IMR-90 (cell line): ENCODE results near the gene BCAP31. TPM values are rescaled to one million over a fixed set of nuclear protein-coding genes. Genes with fewer than 3 reads are reported as not detected.

Experiments
- ATAC-seq: fragments of 200-7000 bp; cut with Tn5 transposase; 2 replicates; pipeline ENCODE4 v1.9.1; 2020; ENCODE audit warnings: low read depth, mild to moderate bottlenecking, moderate library complexity
- BruUV-seq: library from RNA; stranded (reverse); fragments of 400-500 nt; replicated peaks from 2 replicates; lab custom pipeline; 2021; lab: Mats Ljungman, UMichigan
- CTCF ChIA-PET: fragments of 300-600 bp; formaldehyde crosslinking; extraction: SDS; loops from one replicate; lab custom pipeline; 2021; ENCODE audit warnings: antibody characterized with exemption; lab: Yijun Ruan, JAX
- POLR2A ChIA-PET: fragments of 300-600 bp; sonication (Branson Sonifier 250); formaldehyde crosslinking; loops from one replicate; lab custom pipeline; 2022; ENCODE audit warnings: antibody characterized with exemption; ENCODE audit not compliant: unreplicated experiment; lab: Charles Lee
- DNase-seq: peaks from one replicate; pipeline ENCODE4 v3.0.0; 2013
- H2AFZ ChIP-seq: replicated peaks from 2 replicates; pipeline ENCODE3; 2013; ENCODE audit warnings: low read length, mild to moderate bottlenecking; ENCODE audit not compliant: poor library complexity
- H2AK5ac ChIP-seq: 2 replicates; pipeline ENCODE4 v1.6.1; 2013; ENCODE audit warnings: low read depth, low read length, inconsistent platforms
- H2AK9ac ChIP-seq: replicated peaks from 2 replicates; pipeline ENCODE3; 2013; ENCODE audit warnings: mild to moderate bottlenecking, low read depth, low read length, moderate library complexity; ENCODE audit not compliant: poor library complexity
- H2BK120ac ChIP-seq: 2 replicates; pipeline ENCODE4 v1.6.1; 2013; ENCODE audit warnings: low read depth, low read length, inconsistent platforms
- H2BK15ac ChIP-seq: 3 replicates; pipeline ENCODE4 v1.6.1; 2013; ENCODE audit warnings: low read depth, low read length, inconsistent platforms
- H2BK20ac ChIP-seq: 2 replicates; pipeline ENCODE4 v1.6.1; 2013; ENCODE audit warnings: low read depth, mild to moderate bottlenecking, inconsistent platforms, low read length, moderate library complexity
- H2BK5ac ChIP-seq: 2 replicates; pipeline ENCODE4 v1.6.1; 2013; ENCODE audit warnings: mild to moderate bottlenecking, low read depth, low read length, inconsistent platforms; ENCODE audit not compliant: poor library complexity, severe bottlenecking
- H3K14ac ChIP-seq: replicated peaks from 2 replicates; pipeline ENCODE4 v1.6.1; 2013; ENCODE audit warnings: low read depth, low read length, inconsistent platforms
- H3K18ac ChIP-seq: 2 replicates; pipeline ENCODE4 v1.6.1; 2013; ENCODE audit warnings: low read depth, low read length, control low read depth
- H3K23ac ChIP-seq: 2 replicates; pipeline ENCODE4 v1.6.1; 2013; ENCODE audit warnings: low read depth, low read length, inconsistent platforms
- H3K27ac ChIP-seq: 2 replicates; pipeline ENCODE4 v1.5.1; 2013; ENCODE audit warnings: mild to moderate bottlenecking, control low read depth, low read length; ENCODE audit not compliant: insufficient read depth
- H3K27me3 ChIP-seq: 2 replicates; pipeline ENCODE4 v1.6.1; 2013; ENCODE audit warnings: low read length; ENCODE audit not compliant: control insufficient read depth, insufficient read depth
- H3K36me3 ChIP-seq: 2 replicates; pipeline ENCODE4 v1.6.1; 2013; ENCODE audit warnings: low read length, mixed read lengths; ENCODE audit not compliant: control insufficient read depth, insufficient read depth
- H3K4ac ChIP-seq: 2 replicates; pipeline ENCODE4 v1.6.1; 2013; ENCODE audit warnings: low read depth, low read length, inconsistent platforms
- H3K4me1 ChIP-seq: 2 replicates; pipeline ENCODE4 v1.6.1; 2013; ENCODE audit warnings: low read length, mixed read lengths; ENCODE audit not compliant: control insufficient read depth, insufficient read depth
- H3K4me2 ChIP-seq: 2 replicates; pipeline ENCODE4 v1.6.1; 2013; ENCODE audit warnings: low read depth, mild to moderate bottlenecking, control low read depth, low read length, moderate library complexity
- H3K4me3 ChIP-seq: 2 replicates; pipeline ENCODE4 v1.5.1; 2013; ENCODE audit warnings: low read depth, mild to moderate bottlenecking, control low read depth, low read length, moderate library complexity; ENCODE audit not compliant: insufficient read depth
- H3K56ac ChIP-seq: 2 replicates; pipeline ENCODE4 v1.6.1; 2013; ENCODE audit warnings: low read length, inconsistent platforms; ENCODE audit not compliant: insufficient read depth; ENCODE audit errors: extremely low read depth
- H3K79me1 ChIP-seq, 2 experiments: 2 replicates each; pipeline ENCODE4 v1.6.1; 2013; ENCODE audit warnings: low read length in 2 of 2, inconsistent platforms in 1 of 2, low read depth in 1 of 2
- H3K9ac ChIP-seq: 2 replicates; pipeline ENCODE4 v1.6.1; 2013; ENCODE audit warnings: low read depth, low read length, control low read depth
- H3K9me1 ChIP-seq: 2 replicates; pipeline ENCODE4 v1.6.1; 2013; ENCODE audit warnings: low read length, inconsistent platforms; ENCODE audit not compliant: insufficient read depth
- H3K9me3 ChIP-seq: 2 replicates; pipeline ENCODE4 v1.6.1; 2013; ENCODE audit warnings: low read length; ENCODE audit not compliant: control insufficient read depth, insufficient read depth
- H4K20me1 ChIP-seq: 2 replicates; pipeline ENCODE4 v1.6.1; 2013; ENCODE audit warnings: low read length, inconsistent platforms; ENCODE audit not compliant: insufficient read depth
- H4K5ac ChIP-seq: 2 replicates; pipeline ENCODE4 v1.6.1; 2013; ENCODE audit warnings: mild to moderate bottlenecking, low read depth, low read length, control low read depth
- H4K8ac ChIP-seq, 2 experiments: 2 replicates each; pipeline ENCODE4 v1.6.1; 2013; ENCODE audit warnings: low read depth in 2 of 2, low read length in 2 of 2, control low read depth in 1 of 2, inconsistent platforms in 1 of 2
- H4K91ac ChIP-seq: 2 replicates; pipeline ENCODE4 v1.6.1; 2013; ENCODE audit warnings: low read depth, low read length, inconsistent platforms; ENCODE audit not compliant: insufficient read depth
- BHLHE40 ChIP-seq: fragments of 150-350 bp; IDR thresholded peaks from 2 replicates; pipeline ENCODE4 v1.6.1; 2016; ENCODE audit warnings: mild to moderate bottlenecking, low read depth, low read length
- CEBPB ChIP-seq: IDR thresholded peaks from 2 replicates; pipeline ENCODE4 v1.6.1; 2012; ENCODE audit warnings: low read depth, low read length, improper control_type of control experiment
- CTCF ChIP-seq: conservative IDR thresholded peaks from 2 replicates; pipeline ENCODE4 v1.5.1; 2012; ENCODE audit warnings: mild to moderate bottlenecking, low read depth, low read length, improper control_type of control experiment
- MAZ ChIP-seq: IDR thresholded peaks from 2 replicates; pipeline ENCODE4 v1.6.1; 2012; ENCODE audit warnings: low read depth, mild to moderate bottlenecking, low read length, improper control_type of control experiment, moderate library complexity, borderline replicate concordance
- RAD21 ChIP-seq: IDR thresholded peaks from 2 replicates; pipeline ENCODE4 v1.6.1; 2012; ENCODE audit warnings: low read length, improper control_type of control experiment
- WGBS, 2 experiments: methylation state at CpG; one replicate each; pipeline versions ENCODE4 v1.1.5 to v1.1.7; 2013; ENCODE audit warnings: missing lambda C conversion rate in 2 of 2; ENCODE audit not compliant: insufficient read length in 1 of 2; ENCODE audit errors: extremely low coverage in 2 of 2; 5-methylcytosine and 5-hydroxymethylcytosine counted together
- dilution Hi-C: fragments of 300-500 bp; cut with HindIII; formaldehyde crosslinking; loops from one replicate; pipeline ENCODE4 v1.14.3; 2018; ENCODE audit warnings: low sequenced_read_pairs; ENCODE audit not compliant: unreplicated experiment
- in situ Hi-C: fragments of 300-500 bp; cut with MboI; formaldehyde crosslinking; loops from 3 replicates; pipeline ENCODE4 v1.14.3; 2019; ENCODE audit warnings: low sequenced_read_pairs, inconsistent platforms, mixed read lengths
- intact Hi-C: fragments of 100-400 bp; cut with micrococcal nuclease; formaldehyde crosslinking; loops from 2 replicates; pipeline ENCODE4 v1.10.0; 2022
- polyA plus RNA-seq, 3 experiments: library from polyadenylated mRNA; depleted of rRNA; stranded (reverse); fragments of >200 nt; gene quantifications; 2 replicates each; pipeline ENCODE4 v1.2.3, GENCODE V29; 2012; ENCODE audit warnings: low replicate concordance in 1 of 3
- total RNA-seq: library from RNA; depleted of rRNA; stranded (reverse); fragments of >200 nt; gene quantifications from 2 replicates; pipeline ENCODE4 v1.2.3, GENCODE V29; 2012

BCAP31 gene
- total and polyA plus RNA-seq, 2 of the 4 experiments (the other 2 are of a cell fraction): 125 to 244 TPM

- ATAC-seq: no peak
- no peak for TF ChIP-seq MAZ
- TF ChIP-seq CTCF: no peak
- no peak for TF ChIP-seq CEBPB
- no peak for TF ChIP-seq BHLHE40
- no peak for TF ChIP-seq RAD21
- H3K9ac ChIP-seq: no peak overlapping the region
- no peak overlapping the region for H2AK5ac ChIP-seq
- no peaks in the 10 kb centered on the region for H3K9me1 ChIP-seq
- H3K56ac ChIP-seq: no peak overlapping the region
- dilution Hi-C loops (no loop called here), in situ Hi-C loops (no loop called here), intact Hi-C loops (no loop called here)
- H3K79me1 ChIP-seq: peaks cover 0 to 5% of the 10 kb centered on the region in 2 experiments; a peak in 1 of 4 replicates
- no peak overlapping the region for H2BK15ac ChIP-seq
- no peak overlapping the region for H4K8ac ChIP-seq
- H3K4me1 ChIP-seq: no peaks in the 10 kb centered on the region; the same call in 1 of the 2 replicates
- no peak overlapping the region for H2AK9ac ChIP-seq
- H4K5ac ChIP-seq: no peak overlapping the region
- no peak overlapping the region for H2BK120ac ChIP-seq
- H3K27ac ChIP-seq: no peak overlapping the region
- H3K36me3 ChIP-seq: peaks cover 26% of the 10 kb centered on the region
- no peak overlapping the region for H2AFZ ChIP-seq
- BruUV-seq: no TSS peak
- H3K23ac ChIP-seq: no peak overlapping the region
- H2BK20ac ChIP-seq: no peak overlapping the region
- H3K4me3 ChIP-seq: no peak overlapping the region
- WGBS, 2 experiments: 81% methylated on average over 16 of the region's 27 CpGs; no CpG with 5 or more reads in 1 of the 2 experiments
- no peak overlapping the region for H4K91ac ChIP-seq
- no peak overlapping the region for H3K4ac ChIP-seq
- H3K14ac ChIP-seq: no peak overlapping the region
- H4K20me1 ChIP-seq: peaks cover 7% of the 10 kb centered on the region
- ChIA-PET CTCF (no interaction called here), POLR2A (no interaction called here)
- no peak overlapping the region for H2BK5ac ChIP-seq
- H3K18ac ChIP-seq: no peak overlapping the region
- H3K27me3 ChIP-seq: no peaks in the 10 kb centered on the region
- H3K9me3 ChIP-seq: no peaks in the 10 kb centered on the region
- no peak overlapping the region for H3K4me2 ChIP-seq
- DNase-seq: no peak
Observed at GRCh38 chrX:153709726-153710674, 14.2 kb downstream of the BCAP31 start.
